WTC11 (cell line): Measurements from ENCODE around the gene PAOX. TPM values are rescaled to one million over a fixed set of nuclear protein-coding genes. Genes with fewer than 3 reads are reported as not detected.

ENCODE experiments used
- ATAC-seq: fragments of 200-7000 bp; cut with Tn5 transposase; 2 replicates; pipeline ENCODE4 v1.10.0; 2021; ENCODE audit warnings: mild to moderate bottlenecking, moderate library complexity
- CTCF ChIA-PET: fragments of 300-600 bp; sonication (Branson Sonifier 250); formaldehyde crosslinking; loops from one replicate; lab custom pipeline; 2021; ENCODE audit warnings: antibody characterized with exemption; lab: Charles Lee
- POLR2A ChIA-PET: fragments of 350-600 bp; sonication (Branson Sonifier 250); formaldehyde crosslinking; loops from one replicate; lab custom pipeline; 2021; ENCODE audit warnings: antibody characterized with exemption; lab: Charles Lee
- DNase-seq: peaks from one replicate; pipeline ENCODE4 v3.0.0; 2021; ENCODE audit warnings: low spot score
- H3K27ac Mint-ChIP-seq: 2 replicates; pipeline ENCODE4 v1.8.0; 2021; ENCODE audit warnings: mixed read lengths
- H3K27me3 Mint-ChIP-seq: 2 replicates; pipeline ENCODE4 v1.8.0; 2021; ENCODE audit warnings: low read depth, mild to moderate bottlenecking, moderate library complexity, mixed read lengths
- H3K36me3 Mint-ChIP-seq: 2 replicates; pipeline ENCODE4 v1.8.0; 2021; ENCODE audit warnings: mixed read lengths
- H3K4me1 Mint-ChIP-seq: 2 replicates; pipeline ENCODE4 v1.8.0; 2022; ENCODE audit warnings: mixed read lengths
- H3K4me3 Mint-ChIP-seq: 2 replicates; pipeline ENCODE4 v1.8.0; 2021; ENCODE audit warnings: mild to moderate bottlenecking, moderate library complexity, mixed read lengths
- H3K9me3 Mint-ChIP-seq: 2 replicates; pipeline ENCODE4 v1.8.0; 2021; ENCODE audit warnings: mixed read lengths
- ARID4B ChIP-seq: sonication (generic); formaldehyde crosslinking; IDR thresholded peaks from 2 replicates; pipeline ENCODE4 v1.8.0; 2023; ENCODE audit warnings: missing genetic modification reagents, mild to moderate bottlenecking, borderline replicate concordance
- ATF2 ChIP-seq: sonication (generic); formaldehyde crosslinking; IDR thresholded peaks from 2 replicates; pipeline ENCODE4 v1.8.1; 2022; ENCODE audit warnings: low read depth, missing genetic modification reagents, borderline replicate concordance
- CREM ChIP-seq: sonication (generic); formaldehyde crosslinking; IDR thresholded peaks from 2 replicates; pipeline ENCODE4 v1.8.1; 2022; ENCODE audit warnings: mild to moderate bottlenecking, missing genetic modification reagents, moderate library complexity
- E2F5 ChIP-seq: sonication (generic); formaldehyde crosslinking; IDR thresholded peaks from 2 replicates; pipeline ENCODE4 v1.8.1; 2022; ENCODE audit warnings: mild to moderate bottlenecking, moderate library complexity, missing genetic modification reagents
- ETV6 ChIP-seq: sonication (generic); formaldehyde crosslinking; IDR thresholded peaks from 2 replicates; pipeline ENCODE4 v1.8.1; 2022; ENCODE audit warnings: mild to moderate bottlenecking, missing genetic modification reagents
- FOXK1 ChIP-seq: sonication (generic); formaldehyde crosslinking; IDR thresholded peaks from 2 replicates; pipeline ENCODE4 v1.8.0; 2022; ENCODE audit warnings: mild to moderate bottlenecking, moderate library complexity, missing genetic modification reagents
- FOXP1 ChIP-seq: sonication (generic); formaldehyde crosslinking; IDR thresholded peaks from 2 replicates; pipeline ENCODE4 v1.8.0; 2022; ENCODE audit warnings: missing genetic modification reagents, mild to moderate bottlenecking, moderate library complexity, borderline replicate concordance
- GABPB1 ChIP-seq: sonication (generic); formaldehyde crosslinking; IDR thresholded peaks from 2 replicates; pipeline ENCODE4 v1.8.1; 2023; ENCODE audit warnings: mild to moderate bottlenecking, missing genetic modification reagents
- IRF2 ChIP-seq: sonication (generic); formaldehyde crosslinking; IDR thresholded peaks from 2 replicates; pipeline ENCODE4 v1.8.0; 2022; ENCODE audit warnings: low read depth, missing genetic modification reagents, borderline replicate concordance
- JAZF1 ChIP-seq: fragments of 250-450 bp; sonication (Bioruptor Pico); IDR thresholded peaks from 2 replicates; pipeline ENCODE4 v1.9.0; 2021; ENCODE audit warnings: moderate library complexity, mild to moderate bottlenecking, inconsistent platforms
- NFE2L1 ChIP-seq: sonication (generic); formaldehyde crosslinking; IDR thresholded peaks from 2 replicates; pipeline ENCODE4 v1.8.1; 2023; ENCODE audit warnings: missing genetic modification reagents
- NR2C2 ChIP-seq: sonication (generic); formaldehyde crosslinking; IDR thresholded peaks from 2 replicates; pipeline ENCODE4 v1.8.0; 2022; ENCODE audit warnings: mild to moderate bottlenecking, missing genetic modification reagents
- RORB ChIP-seq: fragments of 250-450 bp; sonication (Bioruptor Pico); IDR thresholded peaks from 2 replicates; pipeline ENCODE4 v1.9.0; 2021; ENCODE audit warnings: mild to moderate bottlenecking
- SMAD4 ChIP-seq: sonication (generic); formaldehyde crosslinking; IDR thresholded peaks from 2 replicates; pipeline ENCODE4 v1.8.0; 2022; ENCODE audit warnings: mild to moderate bottlenecking, missing genetic modification reagents
- ZNF423 ChIP-seq: fragments of 250-450 bp; sonication (Bioruptor Pico); IDR thresholded peaks from 2 replicates; pipeline ENCODE4 v2.1.2; 2022; ENCODE audit warnings: mild to moderate bottlenecking, moderate library complexity
- total RNA-seq: library from RNA; stranded (reverse); gene quantifications from 3 replicates; pipeline ENCODE4 v1.2.3, GENCODE V29; 2021
- TF ChIP-seq, protein P1 (sequence below): fragments of 250-450 bp; sonication (Bioruptor Pico); IDR thresholded peaks from 2 replicates; pipeline ENCODE4 v1.8.0; 2021; ENCODE audit warnings: mild to moderate bottlenecking

Gene PAOX
- total RNA-seq, 1 experiment from 2014 or later: 3.6 TPM

DNA sequence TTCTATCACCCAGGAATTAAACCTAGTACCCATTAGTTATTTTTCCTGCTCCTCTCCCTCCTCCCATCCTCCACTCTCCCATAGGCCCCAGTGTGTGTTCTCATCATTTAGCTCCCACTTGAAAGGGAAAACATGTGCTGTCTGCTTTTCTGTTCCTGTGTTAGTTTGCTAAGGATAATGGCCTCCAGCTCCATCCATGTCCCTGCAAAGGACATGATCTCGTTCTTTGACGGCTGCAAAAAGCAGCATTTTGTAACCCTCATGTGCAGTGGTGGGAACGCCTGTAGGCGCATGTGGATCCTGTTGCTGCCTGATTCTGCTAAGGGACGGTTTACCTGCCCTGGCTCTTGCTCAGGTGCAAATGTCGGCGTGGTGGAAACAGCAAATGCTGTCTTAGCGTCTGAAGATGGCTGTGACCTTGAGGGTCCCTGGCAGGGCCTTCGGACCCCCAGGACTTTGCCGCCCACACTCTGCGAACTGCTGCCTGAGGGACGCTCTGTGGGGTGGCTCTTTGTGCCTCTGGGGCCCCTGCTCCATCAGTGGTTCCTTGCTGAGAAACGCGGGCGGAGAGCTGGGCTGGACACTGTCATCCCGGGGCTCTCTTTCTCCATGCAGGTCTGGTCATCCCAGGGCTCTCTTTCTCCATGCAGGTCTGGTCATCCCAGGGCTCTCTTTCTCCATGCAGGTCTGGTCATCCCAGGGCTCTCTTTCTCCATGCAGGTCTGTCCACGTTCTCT is 9.3 kb downstream of the PAOX start:
- Mint-ChIP-seq H3K27me3 (no peaks in the 10 kb centered on the region; the same call in 1 of the 2 replicates), H3K9me3 (no peaks in the 10 kb centered on the region), H3K4me3 (no peak overlapping the region), H3K27ac (no peak overlapping the region), H3K4me1 (0 out of 2 replicates have a peak, but pooled peaks cover under 1% of the 10 kb centered on the region), H3K36me3 (no peaks in the 10 kb centered on the region)
- ChIA-PET POLR2A (interaction anchor here (0.6 kb wide), 1 partner anchor 178 kb away, joined by 3 read pairs; no protein-coding TSS in a partner anchor), CTCF (interaction anchor here (0.6 to 1.9 kb wide), 3 partner anchors 59 to 131 kb away, joined by 3 to 5 read pairs (median 4); no protein-coding TSS in a partner anchor)
- DNase-seq (no peak), ATAC-seq (no peak)
- TF ChIP-seq E2F5 (CRISPR knock-in tag) (no peak), FOXK1 (CRISPR knock-in tag) (no peak), ETV6 (CRISPR knock-in tag) (no peak), IRF2 (no peak), GABPB1 (CRISPR knock-in tag) (no peak), ATF2 (no peak), FOXP1 (CRISPR knock-in tag) (no peak), CREM (CRISPR knock-in tag) (no peak), SMAD4 (CRISPR knock-in tag) (no peak), ZNF423 (CRISPR knock-in tag) (no peak), RORB (CRISPR knock-in tag) (no peak), ARID4B (CRISPR knock-in tag) (no peak), JAZF1 (CRISPR knock-in tag) (no peak), NFE2L1 (CRISPR knock-in tag) (no peak), NR2C2 (CRISPR knock-in tag) (no peak)
- TF ChIP-seq, protein P1, sequence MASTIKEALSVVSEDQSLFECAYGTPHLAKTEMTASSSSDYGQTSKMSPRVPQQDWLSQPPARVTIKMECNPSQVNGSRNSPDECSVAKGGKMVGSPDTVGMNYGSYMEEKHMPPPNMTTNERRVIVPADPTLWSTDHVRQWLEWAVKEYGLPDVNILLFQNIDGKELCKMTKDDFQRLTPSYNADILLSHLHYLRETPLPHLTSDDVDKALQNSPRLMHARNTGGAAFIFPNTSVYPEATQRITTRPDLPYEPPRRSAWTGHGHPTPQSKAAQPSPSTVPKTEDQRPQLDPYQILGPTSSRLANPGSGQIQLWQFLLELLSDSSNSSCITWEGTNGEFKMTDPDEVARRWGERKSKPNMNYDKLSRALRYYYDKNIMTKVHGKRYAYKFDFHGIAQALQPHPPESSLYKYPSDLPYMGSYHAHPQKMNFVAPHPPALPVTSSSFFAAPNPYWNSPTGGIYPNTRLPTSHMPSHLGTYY (CRISPR knock-in tag): no peak
